HepG2 (cell line): ENCODE measurements around the gene ANKRD44. TPM values are rescaled to one million over a fixed set of nuclear protein-coding genes. Genes with fewer than 3 reads are reported as not detected.

Source experiments
- ATAC-seq: fragments of 200-7000 bp; cut with Tn5 transposase; 3 replicates; pipeline ENCODE4 v1.9.1; 2020; ENCODE audit warnings: mild to moderate bottlenecking, moderate library complexity
- BruUV-seq: library from RNA; stranded (reverse); fragments of 400-500 nt; replicated peaks from 2 replicates; lab custom pipeline; 2021; lab: Mats Ljungman, UMichigan
- CTCF ChIA-PET: fragments of 300-600 bp; formaldehyde crosslinking; extraction: SDS; loops from one replicate; lab custom pipeline; 2021; ENCODE audit warnings: low total read pairs, inconsistent platforms, low intra/inter-chr PET ratio; lab: Yijun Ruan, JAX
- POLR2A ChIA-PET: fragments of 350-600 bp; sonication (Branson Sonifier 250); formaldehyde crosslinking; loops from one replicate; lab custom pipeline; 2020; ENCODE audit warnings: antibody characterized with exemption, inconsistent platforms; lab: Yijun Ruan, JAX
- DNase-seq: peaks from one replicate; pipeline ENCODE4 v3.0.0-alpha.2; 2015; ENCODE audit warnings: low spot score
- FAIRE-seq: peaks from 3 replicates; lab custom pipeline; 2011; peaks lifted over from hg19 to GRCh38; lab: Jason Lieb, UNC
- H2AFZ ChIP-seq: one replicate; pipeline ENCODE4 v1.6.1; 2011; ENCODE audit warnings: low read length, inconsistent platforms
- H3K27ac ChIP-seq: fragments of 300-600 bp; 3 replicates; pipeline ENCODE4 v1.8.0; 2011; ENCODE audit warnings: mixed run types, mild to moderate bottlenecking, mixed read lengths, low read length, inconsistent platforms; ENCODE audit not compliant: insufficient read depth; ENCODE audit errors: extremely low read length
- H3K27me3 ChIP-seq, 2 experiments: fragments of 200-600 bp in 1 of 2; 2 replicates in 1 of 2; 3 replicates in 1 of 2; pipeline versions ENCODE4 v1.6.0 to v1.8.0; 2011; ENCODE audit warnings: low read length in 2 of 2, mild to moderate bottlenecking in 2 of 2, moderate library complexity in 2 of 2, inconsistent platforms in 1 of 2; ENCODE audit not compliant: insufficient read depth in 2 of 2, control insufficient read depth in 1 of 2
- H3K36me3 ChIP-seq, 2 experiments: fragments of 200-600 bp in 1 of 2; replicated peaks in 1 of 2; 2 replicates in 1 of 2; 3 replicates in 1 of 2; pipeline versions ENCODE4 v1.5.1 to v1.8.0; 2011; ENCODE audit warnings: low read length in 2 of 2, inconsistent platforms in 1 of 2; ENCODE audit not compliant: insufficient read depth in 2 of 2, control insufficient read depth in 1 of 2
- H3K4me1 ChIP-seq: 2 replicates; pipeline ENCODE4 v1.5.1; 2012; ENCODE audit warnings: low read length, inconsistent platforms; ENCODE audit not compliant: insufficient read depth
- H3K4me2 ChIP-seq: 2 replicates; pipeline ENCODE4 v1.6.0; 2011; ENCODE audit warnings: low read depth, low read length, inconsistent platforms
- H3K4me3 ChIP-seq, 3 experiments: fragments of 200-600 bp in 1 of 3; sonication (generic), shearing (Covaris generic) in 1 of 3; replicated peaks in 1 of 3; 2 replicates each; pipeline ENCODE4 v1.5.1; 2011 to 2016; ENCODE audit warnings: low read length in 3 of 3, inconsistent platforms in 2 of 3, low read depth in 2 of 3, mild to moderate bottlenecking in 2 of 3, control low read depth in 1 of 3, mixed read lengths in 1 of 3; ENCODE audit not compliant: insufficient read depth in 1 of 3
- H3K79me2 ChIP-seq: one replicate; pipeline ENCODE4 v1.6.1; 2011; ENCODE audit warnings: low read length, inconsistent platforms; ENCODE audit not compliant: insufficient read depth
- H3K9ac ChIP-seq: 2 replicates; pipeline ENCODE4 v1.6.0; 2011; ENCODE audit warnings: mild to moderate bottlenecking, low read depth, low read length, inconsistent platforms; ENCODE audit not compliant: insufficient read depth
- H3K9me3 ChIP-seq: 2 replicates; pipeline ENCODE4 v1.5.1; 2012; ENCODE audit warnings: mild to moderate bottlenecking, low read length
- H4K20me1 ChIP-seq: 2 replicates; pipeline ENCODE4 v1.6.0; 2011; ENCODE audit warnings: inconsistent platforms, mild to moderate bottlenecking, low read length, moderate library complexity; ENCODE audit not compliant: insufficient read depth
- EED ChIP-seq: sonication (generic); formaldehyde crosslinking; IDR thresholded peaks from 2 replicates; pipeline ENCODE4 v1.5.0; 2020; ENCODE audit warnings: mild to moderate bottlenecking, missing genetic modification reagents
- HDAC1 ChIP-seq: sonication (generic); formaldehyde crosslinking; IDR thresholded peaks from 2 replicates; pipeline ENCODE4 v1.5.1; 2020; ENCODE audit warnings: mild to moderate bottlenecking, missing genetic modification reagents
- HMG20B ChIP-seq: conservative IDR thresholded peaks from 2 replicates; pipeline ENCODE4 v1.6.1; 2016; ENCODE audit warnings: missing genetic modification reagents, missing compliant biosample characterization
- HNRNPL ChIP-seq: fragments of 200-400 bp; formaldehyde crosslinking; IDR thresholded peaks from 2 replicates; pipeline ENCODE4 v1.6.1; 2017; ENCODE audit warnings: mild to moderate bottlenecking, low read depth, low read length
- MIER2 ChIP-seq: IDR thresholded peaks from 2 replicates; pipeline ENCODE4 v1.6.1; 2016; ENCODE audit warnings: missing biosample characterization, missing genetic modification reagents
- NFYC ChIP-seq: IDR thresholded peaks from 2 replicates; pipeline ENCODE4 v1.6.1; 2016; ENCODE audit warnings: missing genetic modification reagents, missing compliant biosample characterization
- PCBP1 ChIP-seq: fragments of 200-400 bp; formaldehyde crosslinking; IDR thresholded peaks from 2 replicates; pipeline ENCODE4 v1.6.1; 2017; ENCODE audit warnings: mild to moderate bottlenecking, low read depth, low read length, borderline replicate concordance
- PPARG ChIP-seq: conservative IDR thresholded peaks from 2 replicates; pipeline ENCODE4 v1.6.1; 2016; ENCODE audit warnings: missing biosample characterization, missing genetic modification reagents
- TERF1 ChIP-seq: sonication (generic); formaldehyde crosslinking; IDR thresholded peaks from 2 replicates; pipeline ENCODE4 v1.8.0; 2022; ENCODE audit warnings: mild to moderate bottlenecking, missing genetic modification reagents, moderate library complexity
- TGIF2 ChIP-seq: IDR thresholded peaks from 2 replicates; pipeline ENCODE4 v1.6.1; 2016; ENCODE audit warnings: control low read depth, missing compliant biosample characterization
- ZFP62 ChIP-seq: sonication (generic); formaldehyde crosslinking; IDR thresholded peaks from 2 replicates; pipeline ENCODE4 v1.4.0; 2020; ENCODE audit warnings: missing genetic modification reagents
- ZNF326 ChIP-seq: sonication (generic); formaldehyde crosslinking; IDR thresholded peaks from 2 replicates; pipeline ENCODE4 v1.4.0; 2020; ENCODE audit warnings: missing genetic modification reagents, borderline replicate concordance
- ZNF530 ChIP-seq: sonication (generic); formaldehyde crosslinking; IDR thresholded peaks from 2 replicates; pipeline ENCODE4 v1.5.0; 2020; ENCODE audit warnings: low read depth, mild to moderate bottlenecking, missing genetic modification reagents
- ZNF816 ChIP-seq: sonication (generic); formaldehyde crosslinking; IDR thresholded peaks from 2 replicates; pipeline ENCODE4 v1.8.0; 2022; ENCODE audit warnings: missing genetic modification reagents, mild to moderate bottlenecking, borderline replicate concordance
- WGBS: methylation state at CpG from one replicate; pipeline ENCODE4 v1.1.6; 2017; ENCODE audit warnings: low lambda C conversion rate; 5-methylcytosine and 5-hydroxymethylcytosine counted together
- in situ Hi-C: cut with HindIII; loops from 2 replicates; pipeline ENCODE4 v1.10.0; 2017; ENCODE audit warnings: low pct_unique_long_range_greater_than_20kb; ENCODE audit not compliant: extremely low pct_ligation_motif_present
- intact Hi-C: fragments of 100-400 bp; cut with micrococcal nuclease; formaldehyde crosslinking; loops from one replicate; pipeline ENCODE4 v1.10.0; 2022; ENCODE audit not compliant: unreplicated experiment
- polyA plus RNA-seq, 8 experiments: library from polyadenylated mRNA; depleted of rRNA in 3 of 8; stranded (reverse) in 7 of 8; unstranded in 1 of 8; fragments of >200 nt; fragmentation: Illumina TruSeq in 4 of 8; extraction: Trizol in 4 of 8; gene quantifications; 2 replicates each; pipeline versions ENCODE4 v1.2.1 to v1.2.3, GENCODE V29; 2011 to 2016; ENCODE audit warnings: low read depth in 4 of 8, missing spikeins in 1 of 8, mixed read lengths in 1 of 8; ENCODE audit not compliant: insufficient read depth in 1 of 8
- total RNA-seq, 5 experiments: library from RNA; depleted of rRNA; stranded (reverse); fragments of >200 nt; fragmentation: Illumina TruSeq; extraction: Trizol; gene quantifications; 2 replicates each; pipeline ENCODE4 v1.2.3, GENCODE V29; 2016; ENCODE audit warnings: low read depth in 1 of 5
- TF ChIP-seq, protein P1 (sequence below): sonication (generic); formaldehyde crosslinking; IDR thresholded peaks from 2 replicates; pipeline ENCODE4 v1.5.1; 2020; ENCODE audit warnings: missing genetic modification reagents, mild to moderate bottlenecking, borderline replicate concordance
- TF ChIP-seq, protein P2 (sequence below): sonication (generic); formaldehyde crosslinking; conservative IDR thresholded peaks from 2 replicates; pipeline ENCODE4 v1.8.1; 2023; ENCODE audit warnings: missing genetic modification reagents

The ANKRD44 gene
- total and polyA plus RNA-seq, 2 of the 13 experiments (the other 11 are each of a cell fraction or from before 2014, with no cell fraction given) = 0.04 to 0.11 TPM

GRCh38 chr2:197052356-197052755 is 258.2 kb downstream of the ANKRD44 start:
- Histone ChIP-seq H3K27ac (no peak overlapping the region), H3K9ac (no peak overlapping the region), H3K4me3 (no peak overlapping the region), H3K9me3 (peaks cover 8% of the 10 kb centered on the region; the same call in 1 of the 2 replicates), H3K36me3 (no peaks in the 10 kb centered on the region), H2AFZ (no peak overlapping the region), H3K79me2 (no peaks in the 10 kb centered on the region), H3K4me2 (no peak overlapping the region), H4K20me1 (no peaks in the 10 kb centered on the region), H3K27me3 (no peaks in the 10 kb centered on the region), H3K4me1 (no peaks in the 10 kb centered on the region)
- in situ Hi-C loops = no loop called here
- FAIRE-seq = no peak
- BruUV-seq = no TSS peak
- WGBS = 17% methylated on average over 4 of the region's 4 CpGs
- no peak for DNase-seq
- TF ChIP-seq ZNF816 (CRISPR knock-in tag) = no peak
- no peak for TF ChIP-seq ZFP62 (CRISPR knock-in tag)
- no peak for TF ChIP-seq PCBP1
- no peak for TF ChIP-seq MIER2 (CRISPR knock-in tag)
- TF ChIP-seq TGIF2 (CRISPR knock-in tag) = no peak
- TF ChIP-seq ZNF326 (CRISPR knock-in tag) = no peak
- TF ChIP-seq HDAC1 (CRISPR knock-in tag) = no peak
- TF ChIP-seq EED (CRISPR knock-in tag) = no peak
- TF ChIP-seq HNRNPL = no peak
- TF ChIP-seq, protein P1, sequence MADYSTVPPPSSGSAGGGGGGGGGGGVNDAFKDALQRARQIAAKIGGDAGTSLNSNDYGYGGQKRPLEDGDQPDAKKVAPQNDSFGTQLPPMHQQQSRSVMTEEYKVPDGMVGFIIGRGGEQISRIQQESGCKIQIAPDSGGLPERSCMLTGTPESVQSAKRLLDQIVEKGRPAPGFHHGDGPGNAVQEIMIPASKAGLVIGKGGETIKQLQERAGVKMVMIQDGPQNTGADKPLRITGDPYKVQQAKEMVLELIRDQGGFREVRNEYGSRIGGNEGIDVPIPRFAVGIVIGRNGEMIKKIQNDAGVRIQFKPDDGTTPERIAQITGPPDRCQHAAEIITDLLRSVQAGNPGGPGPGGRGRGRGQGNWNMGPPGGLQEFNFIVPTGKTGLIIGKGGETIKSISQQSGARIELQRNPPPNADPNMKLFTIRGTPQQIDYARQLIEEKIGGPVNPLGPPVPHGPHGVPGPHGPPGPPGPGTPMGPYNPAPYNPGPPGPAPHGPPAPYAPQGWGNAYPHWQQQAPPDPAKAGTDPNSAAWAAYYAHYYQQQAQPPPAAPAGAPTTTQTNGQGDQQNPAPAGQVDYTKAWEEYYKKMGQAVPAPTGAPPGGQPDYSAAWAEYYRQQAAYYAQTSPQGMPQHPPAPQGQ = no peak
- TF ChIP-seq, protein P2, sequence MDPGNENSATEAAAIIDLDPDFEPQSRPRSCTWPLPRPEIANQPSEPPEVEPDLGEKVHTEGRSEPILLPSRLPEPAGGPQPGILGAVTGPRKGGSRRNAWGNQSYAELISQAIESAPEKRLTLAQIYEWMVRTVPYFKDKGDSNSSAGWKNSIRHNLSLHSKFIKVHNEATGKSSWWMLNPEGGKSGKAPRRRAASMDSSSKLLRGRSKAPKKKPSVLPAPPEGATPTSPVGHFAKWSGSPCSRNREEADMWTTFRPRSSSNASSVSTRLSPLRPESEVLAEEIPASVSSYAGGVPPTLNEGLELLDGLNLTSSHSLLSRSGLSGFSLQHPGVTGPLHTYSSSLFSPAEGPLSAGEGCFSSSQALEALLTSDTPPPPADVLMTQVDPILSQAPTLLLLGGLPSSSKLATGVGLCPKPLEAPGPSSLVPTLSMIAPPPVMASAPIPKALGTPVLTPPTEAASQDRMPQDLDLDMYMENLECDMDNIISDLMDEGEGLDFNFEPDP (CRISPR knock-in tag) = no peak
- no peak for TF ChIP-seq HMG20B (CRISPR knock-in tag)
- TF ChIP-seq TERF1 (CRISPR knock-in tag) = no peak
- no peak for TF ChIP-seq PPARG (CRISPR knock-in tag)
- no peak for TF ChIP-seq NFYC (CRISPR knock-in tag)
- no peak for TF ChIP-seq ZNF530
- intact Hi-C loops = no loop called here
- ChIA-PET CTCF (no interaction called here), POLR2A (no interaction called here)
- no peak for ATAC-seq
